Endothelial cell of umbilical vein (primary cell): ENCODE measurements around the gene WDR27. TPM values are rescaled to one million over a fixed set of nuclear protein-coding genes. Genes with fewer than 3 reads are reported as not detected.

Experiments used
- BruUV-seq: library from RNA; stranded (reverse); fragments of 400-500 nt; replicated peaks from 2 replicates; lab custom pipeline; 2021; lab: Mats Ljungman, UMichigan
- CTCF ChIA-PET: fragments of 300-600, 350-600 bp; sonication (Branson Sonifier 250); formaldehyde crosslinking; loops from one replicate; lab custom pipeline; 2021; ENCODE audit warnings: antibody characterized with exemption, inconsistent platforms; lab: Charles Lee
- POLR2A ChIA-PET: fragments of 300-600, 350-600 bp; sonication (Branson Sonifier 250); formaldehyde crosslinking; loops from one replicate; lab custom pipeline; 2021; ENCODE audit warnings: antibody characterized with exemption, inconsistent platforms; lab: Charles Lee
- DNase-seq: peaks from one replicate; pipeline ENCODE4 v3.0.0-alpha.2; 2011; ENCODE audit warnings: low read depth, low spot score
- FAIRE-seq: peaks from 2 replicates; lab custom pipeline; 2011; peaks lifted over from hg19 to GRCh38; lab: Jason Lieb, UNC
- H2AFZ ChIP-seq: 2 replicates; pipeline ENCODE4 v1.6.0; 2012; ENCODE audit warnings: low read depth, low read length, control low read depth, inconsistent platforms
- H3K27ac ChIP-seq: 2 replicates; pipeline ENCODE4 v1.5.1; 2011; ENCODE audit warnings: low read depth, mild to moderate bottlenecking, control low read depth, low read length, moderate library complexity; ENCODE audit not compliant: insufficient read depth
- H3K27me3 ChIP-seq, 2 experiments: 2 replicates each; pipeline versions ENCODE4 v1.6.0 to v1.6.1; 2011; ENCODE audit warnings: low read length in 2 of 2, mixed read lengths in 1 of 2; ENCODE audit not compliant: control insufficient read depth in 2 of 2, insufficient read depth in 2 of 2
- H3K36me3 ChIP-seq, 2 experiments: 2 replicates in 1 of 2; 3 replicates in 1 of 2; pipeline ENCODE4 v1.5.1; 2011; ENCODE audit warnings: low read length in 2 of 2, mild to moderate bottlenecking in 1 of 2, moderate library complexity in 1 of 2; ENCODE audit not compliant: control insufficient read depth in 2 of 2, insufficient read depth in 2 of 2; ENCODE audit errors: extremely low read depth in 1 of 2
- H3K4me1 ChIP-seq: 3 replicates; pipeline ENCODE4 v1.5.1; 2011; ENCODE audit warnings: mild to moderate bottlenecking, low read length; ENCODE audit not compliant: control insufficient read depth, insufficient read depth; ENCODE audit errors: extremely low read depth
- H3K4me2 ChIP-seq: 2 replicates; pipeline ENCODE4 v1.6.1; 2011; ENCODE audit warnings: low read length, control low read depth, mixed read lengths; ENCODE audit not compliant: insufficient read depth
- H3K4me3 ChIP-seq, 3 experiments: fragments of 200-600 bp in 1 of 3; sonication (generic), shearing (Covaris generic) in 1 of 3; replicated peaks in 1 of 3; 2 replicates each; pipeline ENCODE4 v1.5.1; 2011 to 2016; ENCODE audit warnings: control low read depth in 3 of 3, low read length in 3 of 3, mild to moderate bottlenecking in 2 of 3, inconsistent platforms in 1 of 3, low read depth in 1 of 3, moderate library complexity in 1 of 3; ENCODE audit not compliant: insufficient read depth in 1 of 3
- H3K79me2 ChIP-seq: 2 replicates; pipeline ENCODE4 v1.6.0; 2012; ENCODE audit warnings: low read length, inconsistent platforms; ENCODE audit not compliant: control insufficient read depth, insufficient read depth
- H3K9ac ChIP-seq: replicated peaks from 2 replicates; pipeline ENCODE3; 2011; ENCODE audit warnings: low read length, control low read depth; ENCODE audit not compliant: insufficient read depth; ENCODE audit errors: extremely low read depth
- H3K9me1 ChIP-seq: replicated peaks from 3 replicates; pipeline ENCODE4 v1.6.0; 2011; ENCODE audit warnings: mild to moderate bottlenecking, low read length; ENCODE audit not compliant: control insufficient read depth, insufficient read depth; ENCODE audit errors: extremely low read depth
- H3K9me3 ChIP-seq: replicated peaks from 2 replicates; pipeline ENCODE4 v1.5.1; 2012; ENCODE audit warnings: low read length, inconsistent platforms; ENCODE audit not compliant: control insufficient read depth, insufficient read depth
- H4K20me1 ChIP-seq: replicated peaks from 2 replicates; pipeline ENCODE3; 2011; ENCODE audit warnings: mild to moderate bottlenecking, low read length; ENCODE audit not compliant: control insufficient read depth, insufficient read depth; ENCODE audit errors: extremely low read depth
- FOS ChIP-seq: IDR thresholded peaks from 2 replicates; pipeline ENCODE4 v1.6.1; 2011; ENCODE audit warnings: mild to moderate bottlenecking, low read length, moderate library complexity, borderline replicate concordance; ENCODE audit not compliant: insufficient read depth
- GATA2 ChIP-seq: IDR thresholded peaks from 2 replicates; pipeline ENCODE4 v1.7.0; 2011; ENCODE audit warnings: low read depth, mild to moderate bottlenecking, moderate library complexity, mixed read lengths, low read length; ENCODE audit not compliant: insufficient read length, insufficient read depth
- MAX ChIP-seq: IDR thresholded peaks from 2 replicates; pipeline ENCODE4 v1.6.1; 2011; ENCODE audit not compliant: insufficient read depth, insufficient read length
- MYC ChIP-seq: IDR thresholded peaks from one replicate; pipeline ENCODE4 v1.6.1; 2011; ENCODE audit warnings: mild to moderate bottlenecking, low read depth, low read length
- POLR2A ChIP-seq: IDR thresholded peaks from 2 replicates; pipeline ENCODE4 v1.6.1; 2012; ENCODE audit warnings: low read depth, mild to moderate bottlenecking, control low read depth, low read length
- dilution Hi-C: fragments of 300-500 bp; cut with MboI; formaldehyde crosslinking; loops from one replicate; pipeline ENCODE4 v1.15.0; 2019; ENCODE audit warnings: low sequenced_read_pairs; ENCODE audit not compliant: extremely low pct_ligation_motif_present
- intact Hi-C: fragments of 100-400 bp; cut with micrococcal nuclease; formaldehyde crosslinking; loops from one replicate; pipeline ENCODE4 v1.10.0; 2022
- polyA plus RNA-seq, 4 experiments: library from polyadenylated mRNA; depleted of rRNA in 3 of 4; stranded (reverse) in 3 of 4; unstranded in 1 of 4; fragments of >200 nt; gene quantifications; 2 replicates each; pipeline versions ENCODE4 v1.2.1 to v1.2.3, GENCODE V29; 2011 to 2012; ENCODE audit warnings: missing spikeins in 1 of 4
- total RNA-seq: library from RNA; stranded (reverse); gene quantifications from 2 replicates; pipeline ENCODE4 v1.2.3, GENCODE V29; 2021
- TF ChIP-seq, protein P1 (sequence below), 2 donors: IDR thresholded peaks; 1 replicate in 1 of 2; 2 replicates in 1 of 2; pipeline ENCODE4 v1.5.1; 2011; ENCODE audit warnings: low read length in 2 of 2, mild to moderate bottlenecking in 2 of 2, moderate library complexity in 2 of 2, control low read depth in 1 of 2, inconsistent platforms in 1 of 2, low read depth in 1 of 2; ENCODE audit not compliant: insufficient read depth in 1 of 2; ENCODE audit errors: extremely low read depth in 1 of 2

WDR27 gene
- total and polyA plus RNA-seq, 2 donors (not counting 3 experiments of a cell fraction or from before 2014, with no cell fraction given) = 60.1 to 69.7 TPM

DNA sequence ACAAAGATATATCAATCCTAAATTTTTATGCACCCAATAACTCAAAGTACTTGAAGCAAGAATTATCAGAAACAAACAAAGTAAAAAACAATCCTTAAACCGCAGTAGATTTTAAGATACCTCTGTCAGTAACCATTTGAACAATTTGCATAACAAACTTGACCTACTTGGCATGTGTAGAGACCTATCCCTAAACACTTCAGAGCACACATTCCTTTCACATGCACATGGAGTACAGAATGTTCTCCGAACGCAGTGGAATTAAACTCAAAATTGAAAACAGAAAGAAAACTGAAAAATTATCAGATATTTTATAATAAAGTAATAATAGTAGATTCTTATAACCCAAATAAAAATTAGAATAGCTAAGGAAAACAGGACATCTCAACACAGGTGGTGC lies 285.6 kb downstream of the WDR27 start:
- no peak overlapping the region for H3K4me3 ChIP-seq
- dilution Hi-C loops = no loop called here

More for the DNA sequence above, 285.6 kb downstream of the WDR27 start:
- H3K36me3 ChIP-seq = no peaks in the 10 kb centered on the region
- H4K20me1 ChIP-seq = no peaks in the 10 kb centered on the region
- no peak overlapping the region for H2AFZ ChIP-seq
- no peak overlapping the region for H3K4me2 ChIP-seq
- DNase-seq = no peak
- intact Hi-C loops = no loop called here
- TF ChIP-seq, protein P1, sequence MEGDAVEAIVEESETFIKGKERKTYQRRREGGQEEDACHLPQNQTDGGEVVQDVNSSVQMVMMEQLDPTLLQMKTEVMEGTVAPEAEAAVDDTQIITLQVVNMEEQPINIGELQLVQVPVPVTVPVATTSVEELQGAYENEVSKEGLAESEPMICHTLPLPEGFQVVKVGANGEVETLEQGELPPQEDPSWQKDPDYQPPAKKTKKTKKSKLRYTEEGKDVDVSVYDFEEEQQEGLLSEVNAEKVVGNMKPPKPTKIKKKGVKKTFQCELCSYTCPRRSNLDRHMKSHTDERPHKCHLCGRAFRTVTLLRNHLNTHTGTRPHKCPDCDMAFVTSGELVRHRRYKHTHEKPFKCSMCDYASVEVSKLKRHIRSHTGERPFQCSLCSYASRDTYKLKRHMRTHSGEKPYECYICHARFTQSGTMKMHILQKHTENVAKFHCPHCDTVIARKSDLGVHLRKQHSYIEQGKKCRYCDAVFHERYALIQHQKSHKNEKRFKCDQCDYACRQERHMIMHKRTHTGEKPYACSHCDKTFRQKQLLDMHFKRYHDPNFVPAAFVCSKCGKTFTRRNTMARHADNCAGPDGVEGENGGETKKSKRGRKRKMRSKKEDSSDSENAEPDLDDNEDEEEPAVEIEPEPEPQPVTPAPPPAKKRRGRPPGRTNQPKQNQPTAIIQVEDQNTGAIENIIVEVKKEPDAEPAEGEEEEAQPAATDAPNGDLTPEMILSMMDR (IDR thresholded peaks at IDR 0.05; ENCODE audit: extremely low read depth in 1 of 2, insufficient read depth in 1 of 2, low read depth in 1 of 2, low read length in 2 of 2) = no peak
- no peak for TF ChIP-seq MYC
- TF ChIP-seq FOS = no peak
- TF ChIP-seq MAX = no peak
- TF ChIP-seq POLR2A = no peak
- TF ChIP-seq GATA2 = no peak
- no peaks in the 10 kb centered on the region for H3K79me2 ChIP-seq
- POLR2A ChIA-PET = no interaction called here
- FAIRE-seq = no peak
- H3K9me3 ChIP-seq = no peaks in the 10 kb centered on the region
- CTCF ChIA-PET = no interaction called here
- no peaks in the 10 kb centered on the region for H3K9me1 ChIP-seq
- H3K4me1 ChIP-seq = no peaks in the 10 kb centered on the region
- no peak overlapping the region for H3K27ac ChIP-seq
- no peak overlapping the region for H3K9ac ChIP-seq
- BruUV-seq = no TSS peak
- H3K27me3 ChIP-seq = no peaks in the 10 kb centered on the region
